GM12891 (cell line): ENCODE measurements around the gene COMT.

Experiments
- PAX5 ChIP-seq: IDR thresholded peaks from 2 replicates; pipeline ENCODE4 v1.6.1; 2011; ENCODE audit warnings: low read length, moderate library complexity, mild to moderate bottlenecking; ENCODE audit not compliant: insufficient read depth, severe bottlenecking
- POLR2A ChIP-seq: IDR thresholded peaks from 2 replicates; pipeline ENCODE4 v1.6.1; 2011; ENCODE audit warnings: low read depth, low read length, control low read depth
- POU2F2 ChIP-seq: IDR thresholded peaks from 2 replicates; pipeline ENCODE4 v1.6.1; 2011; ENCODE audit warnings: low read depth, mild to moderate bottlenecking, control low read depth, low read length, moderate library complexity
- TAF1 ChIP-seq: IDR thresholded peaks from 2 replicates; pipeline ENCODE4 v1.6.1; 2011; ENCODE audit warnings: low read depth, low read length, control low read depth

DNA sequence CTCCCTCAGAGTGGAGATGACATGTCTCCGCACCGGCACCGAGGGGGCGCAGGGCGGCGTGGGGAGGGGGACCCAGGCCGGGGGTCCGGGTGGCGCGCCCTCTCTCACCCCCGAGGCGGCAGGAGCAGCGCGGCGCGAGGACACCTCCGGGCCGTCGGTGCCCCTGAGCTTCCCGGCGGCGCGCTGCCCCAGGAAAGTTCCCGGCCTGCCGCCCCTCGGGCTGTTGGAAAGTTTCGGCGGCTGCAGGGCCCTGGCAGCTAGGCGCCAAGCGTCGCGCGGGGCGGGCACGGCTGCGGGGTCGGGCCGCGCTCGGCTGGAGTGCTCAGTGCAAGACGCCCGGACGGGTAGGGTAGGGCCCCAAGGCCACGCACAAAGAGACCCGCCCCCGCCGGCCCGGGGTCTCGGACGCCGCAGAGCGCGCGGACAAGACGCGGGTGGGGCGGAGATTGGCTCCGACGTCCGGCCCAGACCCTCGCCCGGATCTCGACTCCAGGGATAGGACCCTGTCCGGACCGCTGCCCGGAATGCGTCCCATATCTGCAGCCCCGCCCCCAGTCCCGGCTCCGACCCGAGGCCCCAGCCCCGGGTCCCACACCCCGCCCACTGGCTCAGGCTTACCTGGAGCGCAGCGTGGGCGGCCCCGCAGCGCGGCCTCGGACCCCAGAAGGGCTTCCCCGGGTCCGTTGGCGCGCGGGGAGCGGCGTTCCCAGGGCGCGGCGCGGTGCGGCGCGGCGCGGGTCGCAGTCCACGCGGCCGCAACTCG, 74.6 kb downstream of the COMT start:
- no peak for TF ChIP-seq POLR2A
- TF ChIP-seq TAF1 = no peak
- no peak for TF ChIP-seq PAX5
- no peak for TF ChIP-seq POU2F2
